Stimulated activated CD8-positive, alpha-beta memory T cell treated with anti-CD3 and anti-CD28 coated beads, Interleukin-15, amount 100 ng/mL, for 24 hours (primary cell): ENCODE measurements around the gene AMD1.
"Not testable (repeated sequence)": the region's sequence is repeated elsewhere in the genome, so short reads cannot be mapped to it uniquely, and the experiment has no call there.

Experiments used
- DNase-seq: peaks from one replicate; pipeline ENCODE4 v3.0.0-alpha.2; 2020; ENCODE audit warnings: low read depth

Gene AMD1

DNA sequence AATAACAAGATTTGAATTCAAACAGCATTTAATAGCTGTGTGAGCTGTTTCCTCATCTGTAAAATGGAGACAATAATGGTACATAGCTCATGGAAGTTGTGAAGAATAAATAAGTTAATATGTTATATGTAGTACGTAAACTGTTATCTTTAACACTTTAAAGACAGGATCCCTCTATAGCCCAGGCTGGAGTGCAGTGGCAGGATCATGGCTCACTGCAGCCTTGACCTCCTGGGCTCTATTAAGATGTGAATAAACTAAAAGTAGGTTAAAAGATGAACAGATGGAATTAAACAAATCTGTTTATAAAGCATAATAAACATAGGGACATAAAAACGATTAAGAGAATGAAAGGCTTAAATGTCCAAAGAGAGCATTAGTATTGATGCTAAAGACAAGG is 3.0 kb downstream of the AMD1 start:
- no peak for DNase-seq

DNA sequence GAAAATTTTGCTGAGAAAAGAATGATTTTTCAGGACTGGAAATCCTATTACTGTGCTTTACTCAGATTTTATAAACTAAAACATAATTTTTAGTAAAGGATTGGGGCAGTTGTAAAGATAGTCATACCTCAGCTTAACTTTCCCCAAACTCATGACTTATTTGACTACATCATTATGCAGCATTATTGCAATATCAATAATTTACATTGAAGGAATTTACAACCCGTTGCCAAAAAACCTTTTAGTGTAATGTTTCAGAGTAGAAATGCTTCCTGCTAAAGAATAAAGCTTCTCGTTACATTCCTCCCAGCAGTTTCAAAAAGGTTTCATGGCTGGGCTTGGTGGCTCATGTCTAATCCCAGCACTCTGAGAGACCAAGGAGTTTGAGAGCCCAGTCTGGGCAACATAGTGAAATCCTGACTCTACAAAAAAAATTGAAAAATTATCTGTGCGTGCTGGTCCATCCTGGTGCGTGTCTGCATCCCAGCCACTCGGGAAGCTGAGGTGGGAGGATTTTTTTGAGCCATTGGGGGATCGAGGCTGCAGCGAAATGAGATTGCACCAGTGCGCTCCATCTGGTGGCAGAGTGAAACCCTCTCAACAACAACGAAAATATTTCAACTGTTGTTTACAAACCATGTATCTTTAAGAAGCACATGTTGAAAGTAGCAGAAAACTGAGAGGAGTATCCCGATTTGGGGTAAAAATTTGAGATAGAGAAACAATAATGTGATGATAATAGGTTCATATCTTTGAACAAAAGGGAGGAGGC is 4.4 kb downstream of the AMD1 start:
- no peak for DNase-seq

DNA sequence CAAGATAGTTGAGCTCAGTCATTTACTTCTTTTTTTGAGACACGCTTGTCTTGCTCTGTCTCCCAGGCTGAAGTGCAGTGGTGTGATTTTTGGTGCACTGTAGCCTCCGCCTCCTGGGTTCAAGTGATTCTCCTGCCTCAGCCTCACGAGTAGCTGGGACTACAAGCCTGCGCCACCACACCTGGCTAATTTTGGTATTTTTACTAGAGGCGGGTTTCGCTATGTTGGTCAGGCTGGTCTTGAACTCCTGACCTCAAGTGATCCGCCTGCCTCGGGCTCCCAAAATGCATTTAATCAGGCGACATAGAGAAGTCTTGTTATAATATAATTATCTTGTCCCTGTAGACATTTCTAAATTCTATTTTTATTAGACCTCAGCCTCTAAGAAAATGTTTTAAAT is 6.1 kb downstream of the AMD1 start:
- DNase-seq: no peak

DNA sequence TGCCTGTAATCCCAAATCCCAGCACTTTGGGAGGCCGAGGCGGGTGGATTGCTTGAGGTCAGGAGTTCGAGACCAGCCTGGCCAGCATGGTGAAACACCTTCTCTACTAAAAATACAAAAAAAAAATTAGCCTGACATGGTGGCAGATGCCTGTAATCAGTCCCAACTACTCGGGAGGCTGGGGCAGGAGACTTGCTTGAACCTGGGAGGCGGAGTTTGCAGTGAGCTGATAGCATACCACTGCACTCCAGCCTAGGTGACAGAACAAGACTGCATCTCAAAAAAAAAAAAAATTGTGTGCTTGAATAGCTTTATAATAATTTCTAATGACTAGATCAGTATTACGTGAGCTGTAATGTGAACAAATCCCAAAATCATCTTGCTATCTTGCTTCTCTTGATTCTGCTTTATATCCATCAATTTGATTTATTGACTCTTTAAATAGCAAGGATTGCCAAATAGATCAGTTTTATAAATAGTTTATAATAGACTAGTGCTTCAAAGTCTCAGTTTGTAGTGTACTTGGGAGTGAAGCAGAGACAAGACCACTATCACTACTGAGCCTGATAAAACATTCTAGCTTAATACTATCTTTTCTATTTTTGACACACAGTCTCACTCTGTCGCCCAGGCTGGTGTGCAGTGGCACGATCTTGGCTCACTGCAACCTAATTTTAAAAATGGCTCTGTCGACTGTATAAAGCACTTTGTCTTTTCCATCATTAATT is 7.1 kb downstream of the AMD1 start:
- DNase-seq: no peak

DNA sequence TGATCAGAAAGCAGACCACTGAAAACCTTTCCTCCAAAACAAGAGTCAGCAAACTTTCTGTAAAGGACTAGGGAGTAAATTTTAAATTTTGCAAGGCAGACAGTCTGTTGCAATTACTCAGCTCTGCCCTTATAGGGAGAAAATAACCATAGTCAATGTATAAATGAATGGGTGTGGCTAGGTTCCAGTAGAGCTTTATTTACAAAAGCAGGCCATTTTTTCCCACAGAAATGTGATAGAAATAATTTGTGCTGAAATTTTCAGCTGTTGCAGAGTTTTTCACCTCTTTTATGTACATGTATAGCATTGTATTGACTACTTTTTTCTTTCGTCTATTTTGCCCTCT is 7.7 kb downstream of the AMD1 start:
- no peak for DNase-seq

DNA sequence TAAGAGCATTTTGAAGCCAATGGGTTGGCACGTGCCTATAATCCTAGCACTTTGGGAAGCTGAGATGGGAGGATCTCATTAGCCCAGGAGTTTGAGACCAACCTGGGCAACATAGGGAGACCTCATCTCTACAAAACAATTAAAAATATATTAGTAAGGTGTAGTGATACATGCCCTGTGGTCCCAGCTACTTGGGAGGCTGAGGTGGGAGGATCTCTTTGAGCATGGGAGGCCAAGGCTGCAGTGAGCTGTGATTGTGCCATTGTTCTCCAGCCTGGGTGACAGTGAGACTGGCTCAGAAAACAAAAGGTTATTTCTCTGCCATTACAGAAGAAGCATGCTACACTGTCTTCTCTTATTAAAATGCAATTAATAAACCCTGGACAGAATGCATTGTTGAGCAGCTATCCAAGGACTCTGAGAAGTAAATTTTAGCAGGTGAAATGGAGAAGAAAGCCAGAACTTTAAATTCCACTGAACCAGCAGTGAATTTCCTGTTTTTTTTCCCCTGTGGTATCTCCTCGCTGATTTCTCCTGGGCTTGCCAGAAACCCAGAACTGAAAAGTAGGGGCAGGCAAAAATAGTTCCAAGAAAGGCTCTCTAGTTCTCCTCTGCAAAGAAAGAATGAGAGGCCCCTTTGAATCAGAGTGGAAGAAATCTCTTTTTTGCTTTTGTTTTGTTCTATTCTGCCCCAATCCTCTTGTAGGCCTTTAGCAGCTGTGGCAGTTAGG is 8.4 kb downstream of the AMD1 start:
- DNase-seq: no peak

DNA sequence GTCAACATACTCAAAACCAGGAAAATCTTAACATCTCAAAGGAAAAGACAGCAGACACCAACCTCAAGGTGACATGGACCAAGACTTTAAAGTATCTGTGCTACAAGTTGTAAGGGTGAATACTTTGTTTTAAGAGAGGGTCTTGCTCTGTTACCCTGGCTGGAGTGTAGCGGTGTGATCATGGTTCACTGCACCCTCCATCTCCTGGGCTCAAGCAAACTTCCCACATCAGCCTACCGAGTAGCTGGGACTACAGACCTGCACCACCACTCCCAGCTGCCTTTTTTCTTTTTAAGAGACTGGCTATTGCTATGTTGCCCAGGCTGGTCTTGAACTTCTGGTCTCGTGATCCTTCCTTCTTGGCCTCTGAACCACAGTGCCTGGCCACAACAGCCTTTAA is 9.7 kb downstream of the AMD1 start:
- DNase-seq: no peak

DNA sequence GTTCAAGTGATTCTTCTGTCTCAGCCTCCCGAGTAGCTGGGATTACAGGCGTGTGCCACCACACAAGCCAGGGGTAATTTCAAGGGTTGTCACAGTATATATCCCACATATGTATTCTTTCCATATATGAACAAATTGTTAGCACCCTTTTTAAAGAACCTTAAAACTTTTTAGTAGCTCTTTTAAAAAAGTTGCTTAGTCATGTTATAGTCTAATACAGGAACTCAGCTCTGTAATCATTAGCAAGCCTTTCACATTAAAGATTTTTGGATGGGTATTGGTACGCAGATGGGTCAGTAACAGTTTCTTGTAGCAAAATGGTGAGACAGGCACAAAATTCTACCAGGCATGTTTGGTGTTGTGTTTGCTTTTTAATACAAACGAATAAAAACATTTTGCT is 10.9 kb downstream of the AMD1 start:
- DNase-seq: no peak

DNA sequence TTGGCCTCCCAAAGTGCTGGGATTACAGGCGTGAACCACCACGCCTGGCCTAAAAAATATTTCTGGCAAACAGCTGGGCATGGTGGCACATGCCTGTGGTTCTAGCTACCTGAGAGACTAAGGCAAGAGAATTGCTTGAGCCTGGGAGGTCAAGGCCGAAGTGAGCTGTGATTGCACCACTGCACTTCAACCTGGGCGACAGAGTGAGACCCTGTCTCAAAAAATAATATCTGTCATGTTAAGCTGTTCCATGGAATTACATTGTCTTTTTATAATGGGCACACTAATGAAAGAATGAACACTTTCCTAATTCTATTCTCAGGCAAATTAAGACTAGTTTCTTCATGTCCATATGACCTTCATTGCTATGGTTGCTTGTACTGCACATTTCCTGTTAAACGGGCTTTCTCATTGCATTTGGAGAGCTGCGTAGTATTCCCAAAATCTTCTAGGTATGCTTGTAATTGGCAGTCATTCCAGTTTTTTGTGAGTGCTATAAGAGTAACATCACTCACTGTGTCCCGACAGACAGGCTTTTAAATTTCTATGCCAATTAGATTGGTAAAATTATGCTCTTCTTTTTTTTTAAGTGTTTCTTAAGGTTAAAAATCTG is 12.1 kb downstream of the AMD1 start:
- DNase-seq: no peak

DNA sequence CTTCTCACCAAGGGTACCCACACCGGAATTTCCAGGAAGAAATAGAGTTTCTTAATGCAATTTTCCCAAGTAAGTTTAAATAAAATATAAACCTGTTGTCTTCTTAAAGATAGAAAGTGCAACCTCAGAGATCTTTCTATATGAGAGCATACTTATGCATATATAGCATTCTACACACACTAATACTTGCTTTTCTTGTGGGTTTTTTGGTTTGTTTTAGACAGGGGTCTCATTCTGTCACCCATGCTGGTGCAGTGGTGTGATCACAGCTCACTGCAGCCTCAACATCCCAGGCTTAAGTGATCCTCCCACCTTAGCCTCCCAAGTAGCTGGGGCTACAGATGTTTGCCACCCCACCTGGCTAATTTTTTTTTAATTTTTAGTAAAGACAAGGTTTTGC is 15.7 kb downstream of the AMD1 start:
- no peak for DNase-seq

DNA sequence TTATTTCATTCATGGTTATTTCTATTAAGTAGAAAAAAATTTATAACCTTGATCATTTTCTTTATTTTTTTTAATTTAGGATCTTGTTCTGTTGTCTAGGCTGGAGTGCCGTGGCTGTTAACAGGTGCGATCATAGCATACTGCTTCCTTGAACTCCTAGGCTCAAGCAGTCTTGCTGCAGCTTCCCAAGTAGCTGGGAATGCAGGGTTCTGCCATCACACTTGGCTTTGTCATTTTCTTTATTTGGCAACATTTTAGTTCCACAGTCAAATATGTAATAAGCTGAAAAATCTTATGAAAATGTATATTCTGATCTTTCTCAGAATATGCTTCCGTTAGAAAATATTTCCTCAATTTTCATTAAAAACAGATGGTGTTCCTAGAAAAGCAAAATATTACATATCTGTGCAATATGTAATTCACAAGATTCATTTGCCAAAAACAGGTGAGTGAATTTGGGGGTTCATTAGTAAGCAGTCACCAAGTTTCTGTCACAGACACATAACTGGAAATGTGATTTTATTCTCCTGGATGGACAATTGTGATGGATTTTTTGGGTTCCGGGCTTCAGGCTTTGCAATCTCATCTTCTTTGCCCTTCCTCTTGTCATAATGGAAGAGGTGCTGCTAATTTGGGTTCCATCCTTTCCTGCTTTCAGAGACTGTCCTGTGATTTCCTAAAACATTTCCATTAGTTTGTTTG is 21.5 kb downstream of the AMD1 start:
- no peak for DNase-seq

DNA sequence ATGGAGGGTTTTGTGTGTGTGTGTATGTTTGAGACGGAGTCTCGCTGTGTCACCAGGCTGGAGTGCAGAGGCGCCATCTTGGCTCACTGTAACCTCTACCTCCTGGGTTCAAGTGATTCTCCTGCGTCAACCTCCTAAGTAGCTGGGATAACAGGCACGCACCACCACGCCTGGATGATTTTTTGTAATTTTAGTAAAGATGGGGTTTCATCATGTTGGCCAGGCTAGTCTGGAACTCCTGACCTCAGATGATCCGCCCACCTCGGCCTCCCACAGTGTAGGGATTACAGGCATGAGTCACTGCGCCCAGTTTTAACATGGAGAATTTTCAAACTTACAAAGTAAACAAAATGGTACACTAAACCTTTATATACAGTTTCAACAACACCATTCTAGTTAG is 22.8 kb downstream of the AMD1 start:
- no peak for DNase-seq

DNA sequence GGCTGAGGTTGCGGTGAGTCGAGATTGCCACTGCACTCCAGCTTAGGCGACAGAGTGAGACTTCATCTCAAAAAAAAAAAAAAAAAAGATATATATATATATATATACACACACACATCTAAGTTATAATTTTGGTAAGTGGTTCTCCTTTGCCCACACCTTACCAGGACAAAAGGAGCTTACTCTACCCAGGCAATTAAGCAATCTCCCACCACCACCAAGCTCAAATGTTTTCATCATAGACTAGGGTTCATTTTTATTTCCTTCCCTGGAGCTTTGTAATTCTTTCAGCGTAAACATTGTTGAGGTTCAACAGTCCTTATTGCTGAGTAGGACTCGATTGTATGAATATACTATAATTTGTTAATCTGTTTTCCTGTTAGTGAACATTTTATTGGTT is 23.5 kb downstream of the AMD1 start:
- DNase-seq: no peak

DNA sequence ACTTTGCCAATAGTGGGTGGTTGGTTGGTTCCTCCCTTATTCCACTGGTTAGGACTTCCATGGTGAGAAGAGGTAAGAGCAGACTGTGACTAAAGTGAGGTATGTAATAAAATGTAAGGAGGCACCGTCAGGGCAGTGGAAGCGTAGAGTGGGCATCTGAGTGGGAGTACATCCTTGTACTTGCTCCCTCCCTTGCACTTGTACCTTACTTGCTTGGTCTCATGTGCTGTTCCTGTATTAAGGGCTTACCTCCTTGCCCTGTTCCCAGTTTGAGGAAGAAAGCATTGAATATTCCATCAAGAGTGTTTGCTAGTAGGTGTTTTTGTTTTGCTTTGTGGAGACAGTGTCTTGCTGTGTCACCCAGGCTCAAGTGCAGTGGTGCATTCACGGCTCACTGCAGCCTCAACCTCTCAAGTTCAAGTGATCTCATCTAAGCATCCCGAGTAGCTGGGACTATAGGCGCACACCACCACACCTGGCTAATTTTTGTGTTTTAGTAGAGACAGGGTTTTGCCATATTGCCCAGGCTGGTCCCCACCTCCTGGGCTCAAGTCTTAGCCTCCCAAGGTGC is 25.5 kb downstream of the AMD1 start:
- DNase-seq: no peak

DNA sequence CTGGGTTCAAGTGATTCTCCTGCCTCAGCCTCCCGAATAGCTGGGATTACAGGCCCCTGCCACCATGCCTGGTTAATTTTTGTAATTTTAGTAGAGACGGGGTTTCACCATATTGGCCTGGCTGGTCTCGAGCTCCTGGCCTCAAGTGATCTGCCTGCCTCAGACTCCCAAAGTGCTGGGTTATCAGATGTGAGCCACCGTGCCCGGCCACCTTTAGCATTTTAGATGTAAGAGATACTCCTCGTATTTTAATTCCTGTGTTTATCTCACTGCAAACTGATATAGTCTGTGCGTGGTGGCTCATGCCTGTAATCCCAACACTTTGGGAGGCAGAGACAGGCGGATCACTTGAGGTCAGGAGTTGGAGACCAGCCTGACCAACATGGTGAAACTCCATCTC is 27.0 kb downstream of the AMD1 start:
- DNase-seq: not testable (repeated sequence)

DNA sequence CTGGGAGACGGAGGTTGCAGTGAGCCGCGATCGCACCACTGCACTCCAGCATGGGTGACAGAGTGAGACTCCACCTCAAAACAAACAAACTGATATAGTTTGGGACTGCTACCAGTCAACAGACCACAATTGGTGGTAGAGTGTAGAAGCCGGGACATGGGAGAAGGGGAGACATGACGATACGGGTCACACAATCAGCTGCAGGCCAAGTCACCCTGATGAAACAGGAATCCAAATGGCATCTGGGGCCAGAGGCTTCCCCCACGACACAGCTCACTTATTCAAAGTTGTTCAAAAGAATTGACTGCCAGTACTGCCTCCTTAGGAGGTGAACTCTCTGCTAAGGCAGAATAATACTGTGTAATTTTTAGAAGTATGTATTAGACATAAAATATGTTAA is 27.5 kb downstream of the AMD1 start:
- DNase-seq: no peak

DNA sequence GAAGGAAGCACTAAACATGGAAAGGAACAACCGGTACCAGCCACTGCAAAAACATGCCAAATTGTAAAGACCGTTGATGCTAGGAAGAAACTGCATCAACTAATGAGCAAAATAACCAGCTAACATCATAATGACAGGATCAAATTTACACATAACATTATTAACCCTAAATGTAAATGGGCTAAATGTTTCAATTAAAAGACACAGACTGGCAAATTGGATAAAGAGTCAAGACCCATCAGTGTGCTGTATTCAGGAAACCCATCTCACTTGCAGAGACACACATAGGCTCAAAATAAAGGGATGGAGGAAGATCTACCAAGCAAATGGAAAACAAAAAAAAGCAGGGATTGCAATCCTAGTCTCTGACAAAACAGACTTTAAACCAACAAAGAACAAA is 31.7 kb downstream of the AMD1 start:
- DNase-seq: not testable (repeated sequence)

DNA sequence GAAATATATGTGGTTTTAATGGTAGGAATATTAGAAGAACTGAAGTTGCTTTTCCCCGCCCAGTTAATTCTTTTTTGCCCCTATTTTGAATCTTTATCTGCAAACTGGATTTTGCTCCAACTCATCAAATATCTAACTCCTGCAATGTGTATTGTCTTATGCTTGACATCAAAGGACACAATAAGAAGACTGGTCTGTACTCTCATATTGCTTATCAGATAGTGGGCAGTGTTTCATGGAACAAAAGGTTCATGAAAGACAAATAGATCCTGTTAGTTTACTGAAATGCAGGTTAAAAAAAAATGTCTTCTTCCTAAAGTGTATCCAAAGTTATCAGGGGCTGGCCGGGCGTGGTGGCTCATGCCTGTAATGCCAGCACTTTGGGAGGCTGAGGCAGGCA is 56.2 kb downstream of the AMD1 start:
- DNase-seq: no peak

DNA sequence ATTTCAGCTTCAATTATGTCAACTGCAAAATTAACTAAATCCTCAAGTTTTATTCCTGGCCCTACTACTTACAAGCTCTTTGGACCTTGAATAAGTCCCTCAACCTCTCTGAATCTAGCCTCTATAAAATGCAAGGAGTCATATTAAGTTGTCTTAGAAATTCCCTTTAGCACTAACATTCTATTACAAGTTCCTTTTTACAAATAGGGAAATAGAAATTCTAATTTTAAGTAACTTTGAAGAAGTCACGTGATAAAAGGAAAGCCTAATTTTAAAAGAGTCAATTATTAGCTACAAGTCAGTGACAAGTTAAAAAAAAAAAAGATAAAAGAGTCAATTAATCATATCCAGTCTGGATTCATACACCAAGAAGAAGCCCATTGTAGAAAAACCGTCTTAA is 59.3 kb downstream of the AMD1 start:
- no peak for DNase-seq

DNA sequence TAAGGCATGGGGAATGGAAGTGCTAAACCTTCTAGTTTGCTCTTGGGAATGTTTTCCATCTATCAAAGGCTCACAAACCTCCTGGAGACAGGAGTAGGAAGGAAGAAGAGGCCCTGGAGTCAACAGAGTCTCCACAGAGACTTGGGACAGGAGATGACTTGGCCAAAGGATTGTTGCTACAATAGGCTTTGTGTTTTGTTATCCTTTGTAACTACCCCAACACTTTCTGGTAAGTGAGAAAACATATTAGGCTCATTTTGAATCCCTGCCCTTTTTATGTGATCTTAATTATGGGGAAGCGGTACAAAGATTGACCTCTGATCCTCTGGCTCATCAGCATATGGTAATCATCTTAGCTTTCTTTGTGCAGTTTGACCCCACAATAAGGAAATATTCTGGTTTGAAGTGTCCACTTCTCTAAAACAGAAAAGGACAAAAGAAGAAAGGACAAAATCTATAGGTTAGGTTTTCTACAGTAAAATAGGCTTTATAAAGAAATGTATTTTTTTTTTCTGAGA is 59.9 kb downstream of the AMD1 start:
- no peak for DNase-seq

DNA sequence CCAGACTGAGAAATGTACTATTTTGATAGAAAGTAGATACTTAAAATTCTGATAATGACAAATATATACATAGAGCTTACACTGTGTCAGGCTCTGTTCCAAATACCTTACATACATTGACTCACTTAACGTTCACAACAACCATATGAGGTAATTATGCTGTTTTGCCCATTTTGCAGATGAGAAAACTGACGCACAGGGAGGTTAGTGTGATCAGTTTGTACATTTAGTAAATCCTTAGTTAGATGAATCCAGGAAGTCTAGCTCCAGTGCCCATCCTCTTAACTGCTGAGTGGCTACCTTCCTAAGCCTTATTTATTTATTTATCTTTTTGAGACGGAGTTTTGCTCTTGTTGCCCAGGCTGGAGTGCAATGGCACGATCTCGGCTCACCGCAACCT is 60.6 kb downstream of the AMD1 start:
- no peak for DNase-seq

DNA sequence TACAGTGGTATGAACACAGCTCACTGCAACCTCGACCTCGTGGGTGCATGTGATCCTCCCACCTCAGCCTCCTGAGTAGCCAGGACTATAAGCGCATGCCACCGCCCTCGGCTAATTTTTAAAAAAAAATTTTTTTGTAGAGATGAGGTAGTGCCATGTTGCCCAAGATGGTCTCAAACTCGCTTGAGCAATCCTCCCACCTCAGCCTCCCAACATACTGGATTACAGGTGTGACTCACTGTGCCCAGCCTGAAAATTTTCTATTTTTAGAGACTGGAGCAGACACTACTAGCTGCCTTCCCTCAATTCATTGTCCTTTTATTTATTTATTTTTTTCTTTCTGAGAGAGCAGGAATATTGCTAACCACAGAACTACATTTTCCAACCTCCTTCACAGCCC is 63.6 kb downstream of the AMD1 start:
- DNase-seq: no peak
